PC-3 (cell line): ENCODE data around the gene DCBLD1. TPM values are rescaled to one million over a fixed set of nuclear protein-coding genes. Genes with fewer than 3 reads are reported as not detected.

Source experiments
- ATAC-seq: fragments of 200-7000 bp; cut with Tn5 transposase; 2 replicates; pipeline ENCODE4 v1.9.1; 2020; ENCODE audit warnings: mild to moderate bottlenecking, moderate library complexity
- BruUV-seq: library from RNA; stranded (reverse); fragments of 400-500 nt; replicated peaks from 2 replicates; lab custom pipeline; 2021; lab: Mats Ljungman, UMichigan
- CTCF ChIA-PET: fragments of 300-600 bp; sonication (Branson Sonifier 250); formaldehyde crosslinking; loops from one replicate; lab custom pipeline; 2022; ENCODE audit warnings: antibody characterized with exemption; lab: Charles Lee
- POLR2A ChIA-PET: fragments of 300-600 bp; sonication (Branson Sonifier 250); formaldehyde crosslinking; loops from one replicate; lab custom pipeline; 2022; ENCODE audit warnings: antibody characterized with exemption; ENCODE audit not compliant: unreplicated experiment; lab: Charles Lee
- DNase-seq: peaks from one replicate; pipeline ENCODE4 v3.0.0-alpha.2; 2015
- H2AFZ ChIP-seq: fragments of 300-600 bp; sonication (generic); 2 replicates; pipeline ENCODE4 v1.6.0; 2016; ENCODE audit warnings: antibody characterized with exemption, low read length
- H3F3A ChIP-seq: fragments of 300-600 bp; sonication (generic); one replicate; pipeline ENCODE4 v1.6.0; 2017; ENCODE audit warnings: antibody characterized with exemption, low read length, control low read depth, mild to moderate bottlenecking; ENCODE audit not compliant: unreplicated experiment
- H3K27ac ChIP-seq: fragments of 300-600 bp; sonication (generic); 2 replicates; pipeline ENCODE4 v1.5.1; 2016; ENCODE audit warnings: mild to moderate bottlenecking, low read length
- H3K27me3 ChIP-seq: fragments of 300-600 bp; sonication (generic); 2 replicates; pipeline ENCODE4 v1.6.1; 2016; ENCODE audit warnings: low read length, mixed read lengths
- H3K36me3 ChIP-seq: fragments of 300-600 bp; sonication (generic); 2 replicates; pipeline ENCODE4 v1.6.1; 2016; ENCODE audit warnings: low read depth, mixed run types, low read length, mixed read lengths
- H3K4me1 ChIP-seq: fragments of 300-600 bp; sonication (generic); 2 replicates; pipeline ENCODE4 v1.5.1; 2016; ENCODE audit warnings: low read length; ENCODE audit not compliant: insufficient read depth
- H3K4me2 ChIP-seq: fragments of 300-600 bp; sonication (generic); 2 replicates; pipeline ENCODE4 v1.6.0; 2016; ENCODE audit warnings: low read length
- H3K4me3 ChIP-seq: fragments of 300-600 bp; sonication (generic); 2 replicates; pipeline ENCODE4 v1.5.1; 2016; ENCODE audit warnings: mild to moderate bottlenecking, low read length, mixed read lengths
- H3K79me2 ChIP-seq: fragments of 300-600 bp; sonication (generic); 2 replicates; pipeline ENCODE4 v1.6.1; 2017; ENCODE audit warnings: low read length, mixed read lengths
- H3K9ac ChIP-seq: fragments of 300-600 bp; sonication (generic); 2 replicates; pipeline ENCODE4 v1.6.0; 2016; ENCODE audit warnings: mild to moderate bottlenecking, low read length
- H3K9me2 ChIP-seq: fragments of 300-600 bp; sonication (generic); replicated peaks from 2 replicates; pipeline ENCODE4 v1.6.1; 2016; ENCODE audit warnings: mixed run types, low read length, mixed read lengths
- H3K9me3 ChIP-seq: fragments of 300-600 bp; sonication (generic); 2 replicates; pipeline ENCODE4 v1.6.1; 2016; ENCODE audit warnings: low read length, mixed read lengths
- H4K20me1 ChIP-seq: fragments of 300-600 bp; sonication (generic); 2 replicates; pipeline ENCODE4 v1.6.1; 2016; ENCODE audit warnings: low read length, mixed read lengths
- EZH2 ChIP-seq: fragments of 300-600 bp; sonication (generic); IDR thresholded peaks from one replicate; pipeline ENCODE4 v1.6.1; 2017; ENCODE audit warnings: antibody characterized with exemption, mild to moderate bottlenecking, low read length; ENCODE audit not compliant: unreplicated experiment
- EZH2phosphoT487 ChIP-seq: fragments of 300-600 bp; sonication (generic); IDR thresholded peaks from 2 replicates; pipeline ENCODE4 v1.6.1; 2018; ENCODE audit warnings: mild to moderate bottlenecking, antibody characterized with exemption, low read length, borderline replicate concordance
- intact Hi-C: fragments of 100-400 bp; cut with micrococcal nuclease; formaldehyde crosslinking; loops from 2 replicates; pipeline ENCODE4 v1.9.0; 2023
- total RNA-seq: library from RNA; depleted of rRNA; stranded (reverse); fragments of >200 nt; gene quantifications from 2 replicates; pipeline ENCODE4 v1.2.3, GENCODE V29; 2014
- TF ChIP-seq, protein P1 (sequence below): fragments of 300-600 bp; sonication (generic); conservative IDR thresholded peaks from 2 replicates; pipeline ENCODE4 v1.5.1; 2017; ENCODE audit warnings: antibody characterized with exemption, low read depth, mild to moderate bottlenecking, low read length

The DCBLD1 gene
- total RNA-seq, 1 experiment from 2014 or later: 35.9 TPM

DNA sequence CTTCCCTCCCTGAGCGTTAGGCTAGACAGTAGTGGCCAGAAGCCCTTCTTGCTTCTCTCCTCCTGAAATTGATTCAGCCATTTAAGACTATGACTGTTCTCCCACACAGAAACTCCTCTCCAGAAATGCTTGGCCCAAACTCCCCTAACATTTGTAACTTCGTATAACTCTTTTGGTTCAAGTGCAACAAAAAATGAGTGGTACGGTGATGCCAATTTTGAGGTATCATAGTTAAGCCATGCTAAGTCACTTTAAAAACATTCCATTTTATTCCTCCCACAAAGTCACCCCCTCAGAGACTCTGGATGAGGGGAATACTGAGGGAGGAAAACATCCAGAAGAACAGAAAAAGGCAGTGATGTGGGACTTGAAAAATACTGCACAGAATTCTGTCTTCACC, 35.6 kb upstream of the DCBLD1 start:
- H3K27ac ChIP-seq: no peak overlapping the region
- no peak overlapping the region for H3K9ac ChIP-seq
- ATAC-seq (no peak), DNase-seq (no peak)
- H3K79me2 ChIP-seq: no peaks in the 10 kb centered on the region
- CTCF ChIA-PET: no interaction called here
- H3K27me3 ChIP-seq: no peaks in the 10 kb centered on the region
- H3K4me3 ChIP-seq: no peak overlapping the region
- no peaks in the 10 kb centered on the region for H3K9me3 ChIP-seq
- H3K4me2 ChIP-seq: no peak overlapping the region
- peaks cover 4% of the 10 kb centered on the region for H3F3A ChIP-seq
- POLR2A ChIA-PET: no interaction called here
- TF ChIP-seq EZH2phosphoT487: no peak
- TF ChIP-seq EZH2: no peak
- TF ChIP-seq, protein P1, sequence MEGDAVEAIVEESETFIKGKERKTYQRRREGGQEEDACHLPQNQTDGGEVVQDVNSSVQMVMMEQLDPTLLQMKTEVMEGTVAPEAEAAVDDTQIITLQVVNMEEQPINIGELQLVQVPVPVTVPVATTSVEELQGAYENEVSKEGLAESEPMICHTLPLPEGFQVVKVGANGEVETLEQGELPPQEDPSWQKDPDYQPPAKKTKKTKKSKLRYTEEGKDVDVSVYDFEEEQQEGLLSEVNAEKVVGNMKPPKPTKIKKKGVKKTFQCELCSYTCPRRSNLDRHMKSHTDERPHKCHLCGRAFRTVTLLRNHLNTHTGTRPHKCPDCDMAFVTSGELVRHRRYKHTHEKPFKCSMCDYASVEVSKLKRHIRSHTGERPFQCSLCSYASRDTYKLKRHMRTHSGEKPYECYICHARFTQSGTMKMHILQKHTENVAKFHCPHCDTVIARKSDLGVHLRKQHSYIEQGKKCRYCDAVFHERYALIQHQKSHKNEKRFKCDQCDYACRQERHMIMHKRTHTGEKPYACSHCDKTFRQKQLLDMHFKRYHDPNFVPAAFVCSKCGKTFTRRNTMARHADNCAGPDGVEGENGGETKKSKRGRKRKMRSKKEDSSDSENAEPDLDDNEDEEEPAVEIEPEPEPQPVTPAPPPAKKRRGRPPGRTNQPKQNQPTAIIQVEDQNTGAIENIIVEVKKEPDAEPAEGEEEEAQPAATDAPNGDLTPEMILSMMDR: no peak
- no peaks in the 10 kb centered on the region for H4K20me1 ChIP-seq
- peaks cover 48% of the 10 kb centered on the region for H3K4me1 ChIP-seq
- no TSS peak for BruUV-seq
- H3K36me3 ChIP-seq: no peaks in the 10 kb centered on the region; the same call in 1 of the 2 replicates
- no peaks in the 10 kb centered on the region for H3K9me2 ChIP-seq
- intact Hi-C loops: loop anchor here (10.0 kb wide), 1 partner anchor 228 kb away; the partner anchor contains the start of gene NUS1
- no peak overlapping the region for H2AFZ ChIP-seq

DNA sequence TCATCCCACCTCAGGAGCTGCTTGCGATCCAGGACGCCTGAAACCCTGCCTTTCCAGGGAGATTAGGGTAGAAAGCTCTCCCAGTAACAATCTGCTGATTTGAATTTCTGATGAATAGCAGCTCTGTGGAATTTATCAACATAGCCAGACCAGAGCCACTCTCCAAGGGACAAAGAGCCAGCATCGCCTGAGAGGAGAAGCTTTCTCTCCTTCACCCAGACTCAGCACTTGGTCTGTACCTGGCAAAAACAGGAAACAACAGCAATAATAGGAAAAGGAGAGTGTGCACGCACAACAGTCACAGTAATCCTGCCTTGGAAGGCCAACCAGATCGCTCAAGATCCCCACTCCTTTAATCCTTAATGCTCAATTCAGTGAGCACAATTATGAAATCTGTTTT, 34.5 kb upstream of the DCBLD1 start:
- Histone ChIP-seq H3K4me2 (peak overlapping the region; percentile 62), H3K9me3 (no peaks in the 10 kb centered on the region), H2AFZ (0 out of 2 replicates have a peak overlapping the region, but pooled peaks have one; percentile 7), H3K27ac (peak overlapping the region; percentile 79), H4K20me1 (no peaks in the 10 kb centered on the region), H3K4me3 (peak overlapping the region; percentile 25; the same call in 1 of the 2 replicates), H3K79me2 (no peaks in the 10 kb centered on the region), H3K9me2 (no peaks in the 10 kb centered on the region), H3K27me3 (no peaks in the 10 kb centered on the region), H3K9ac (no peak overlapping the region), H3K36me3 (no peaks in the 10 kb centered on the region; the same call in 1 of the 2 replicates), H3F3A (peaks cover 3% of the 10 kb centered on the region), H3K4me1 (peaks cover 36% of the 10 kb centered on the region)
- no TSS peak for BruUV-seq
- TF ChIP-seq, protein P1: no peak
- TF ChIP-seq EZH2 (no peak), EZH2phosphoT487 (no peak)
- intact Hi-C loops: loop anchor here (2.0 to 10.0 kb wide), 3 partner anchors 43 to 227 kb away; partner anchors contain the start of gene NUS1
- no peak for DNase-seq
- ChIA-PET CTCF (interaction anchor here (0.6 kb wide), 1 partner anchor 43 kb away, joined by 3 read pairs; no protein-coding TSS in a partner anchor), POLR2A (no interaction called here)
- ATAC-seq: no peak
